ENCODE results near the gene MEIG1. TPM values are rescaled to one million over a fixed set of nuclear protein-coding genes. Genes with fewer than 3 reads are reported as not detected.
"Not testable (repeated sequence)": the region's sequence is repeated elsewhere in the genome, so short reads cannot be mapped to it uniquely, and the experiment has no call there.

Gene MEIG1, protein sequence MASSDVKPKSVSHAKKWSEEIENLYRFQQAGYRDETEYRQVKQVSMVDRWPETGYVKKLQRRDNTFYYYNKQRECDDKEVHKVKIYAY
- total RNA-seq: not detected

DNA sequence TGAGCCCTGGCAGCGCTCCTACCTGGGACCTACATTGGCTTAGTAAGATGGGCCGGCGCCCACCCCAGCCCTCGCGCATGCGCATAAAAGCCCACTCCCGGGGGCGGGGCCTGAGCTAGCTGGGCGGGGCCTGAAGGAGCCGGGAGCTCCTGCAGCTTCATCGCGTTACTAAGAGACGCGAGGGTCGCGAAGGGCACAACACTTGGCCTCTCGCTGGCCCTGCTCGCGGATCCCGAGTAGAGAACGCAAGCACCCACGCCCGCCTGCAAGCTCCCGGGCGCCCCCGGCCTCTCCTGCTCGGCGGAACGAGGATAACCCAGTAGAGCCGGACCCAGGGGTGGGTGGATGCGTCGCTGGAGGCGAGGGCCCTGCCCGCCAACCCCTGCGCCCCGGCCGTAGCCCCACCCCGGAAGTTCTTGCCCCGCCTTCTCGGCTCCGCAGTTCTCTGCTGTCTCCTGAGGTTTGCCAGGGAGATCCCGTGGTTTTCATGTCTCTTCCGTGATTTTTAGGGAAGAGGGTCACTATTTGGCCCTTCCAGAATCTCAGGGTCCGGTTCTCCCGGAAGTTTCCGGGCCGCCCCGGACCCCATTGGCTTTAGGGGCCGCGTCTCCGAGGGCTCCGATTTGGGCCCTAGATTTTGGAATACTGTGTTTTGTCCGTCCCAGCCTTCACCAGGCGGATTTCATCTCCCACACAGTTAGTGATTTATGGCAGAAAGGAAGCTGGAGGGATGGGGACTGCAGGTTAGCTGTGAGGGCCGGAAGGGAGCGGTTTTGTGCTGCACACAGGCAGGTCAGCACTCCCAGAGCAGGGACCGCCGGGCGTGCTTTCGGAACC, at the start of gene MEIG1:
TSS of gene MEIG1 (plus strand) at position 168 of the 837 bp plus-strand sequence. CDS start 7,081 bp downstream, outside the sequence.
- DNase-seq (ENCODE audit: low spot score) (peak; percentile 95), ATAC-seq (peak; percentile 96)

DNA sequence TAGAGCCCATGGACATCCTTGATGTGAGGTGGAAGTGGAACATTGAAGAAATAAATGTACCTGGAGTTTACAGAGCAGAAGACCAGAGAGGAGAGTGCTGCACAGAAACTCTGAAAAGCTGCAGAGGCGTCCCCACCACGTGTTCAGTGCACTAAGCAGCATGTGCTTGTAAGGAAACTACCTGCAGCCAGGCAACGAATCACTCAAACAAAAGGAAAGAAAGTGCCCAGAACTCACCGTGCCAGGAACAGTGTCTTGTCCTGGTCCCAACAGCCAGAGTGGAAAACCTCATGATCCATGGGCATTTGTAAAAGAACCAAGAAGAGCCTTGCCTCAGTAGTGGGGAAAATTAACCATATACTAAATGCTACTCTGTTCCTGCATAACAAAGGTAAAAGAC, 48.2 kb upstream of the MEIG1 start:
- ATAC-seq: no peak
- no peak for DNase-seq (ENCODE audit: low spot score)

DNA sequence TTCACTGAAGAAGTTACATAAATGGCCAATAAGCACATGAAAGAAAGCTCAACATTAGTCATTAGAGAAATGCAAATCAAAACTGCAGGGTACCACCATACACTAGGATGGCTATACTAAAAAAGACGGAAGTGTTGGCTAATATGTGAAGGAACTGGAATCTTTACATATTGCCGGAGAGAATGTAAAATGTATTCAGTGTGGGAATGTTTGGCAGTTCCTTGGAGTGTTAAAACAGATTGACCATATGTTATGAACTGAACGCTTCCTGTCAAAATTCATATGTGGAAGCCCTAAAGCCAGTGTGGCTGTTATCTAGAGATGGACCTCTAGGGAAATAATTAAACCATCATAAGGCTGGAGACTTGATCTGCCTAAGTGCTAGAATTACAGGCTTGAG, 47.4 kb upstream of the MEIG1 start:
- ATAC-seq (no peak), DNase-seq (ENCODE audit: low spot score) (no peak)

DNA sequence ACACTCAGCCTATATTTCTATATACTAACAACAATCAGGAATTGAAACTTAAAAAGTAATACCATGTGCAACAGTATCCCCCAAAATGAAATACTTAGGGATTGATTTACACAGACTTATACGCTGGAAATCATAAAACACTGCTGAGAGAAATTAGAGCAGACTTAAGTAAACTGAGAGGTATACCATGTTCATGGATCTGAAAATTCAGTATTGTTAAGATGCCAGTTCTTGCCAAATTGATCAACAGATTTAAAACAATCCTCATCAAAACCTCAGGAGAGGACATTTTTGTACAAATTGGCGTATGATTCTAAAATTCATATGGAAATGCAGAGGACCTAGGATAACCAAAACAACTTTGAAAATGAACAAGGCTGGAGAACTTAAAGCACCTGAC, 42.6 kb upstream of the MEIG1 start:
- DNase-seq (ENCODE audit: low spot score) (no peak), ATAC-seq (no peak)

DNA sequence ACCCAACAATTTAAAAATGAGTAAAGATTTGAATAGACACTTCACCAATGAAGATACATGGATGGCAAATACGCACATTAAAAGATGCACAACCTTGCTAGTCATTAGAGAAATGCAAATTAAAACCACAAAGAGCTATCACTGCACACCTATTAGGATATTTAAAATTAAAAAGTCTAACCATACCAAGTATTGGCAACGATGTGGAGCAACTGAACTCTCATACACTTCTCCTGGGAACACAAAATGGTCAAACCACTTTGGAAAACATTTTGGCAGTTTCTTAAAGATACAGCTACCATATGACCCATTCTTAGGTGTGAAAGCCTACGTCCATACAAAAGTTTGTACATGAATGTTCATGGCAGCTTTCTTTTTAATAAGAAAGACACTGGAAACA, 41.4 kb upstream of the MEIG1 start:
- no peak for DNase-seq (ENCODE audit: low spot score)
- no peak for ATAC-seq

DNA sequence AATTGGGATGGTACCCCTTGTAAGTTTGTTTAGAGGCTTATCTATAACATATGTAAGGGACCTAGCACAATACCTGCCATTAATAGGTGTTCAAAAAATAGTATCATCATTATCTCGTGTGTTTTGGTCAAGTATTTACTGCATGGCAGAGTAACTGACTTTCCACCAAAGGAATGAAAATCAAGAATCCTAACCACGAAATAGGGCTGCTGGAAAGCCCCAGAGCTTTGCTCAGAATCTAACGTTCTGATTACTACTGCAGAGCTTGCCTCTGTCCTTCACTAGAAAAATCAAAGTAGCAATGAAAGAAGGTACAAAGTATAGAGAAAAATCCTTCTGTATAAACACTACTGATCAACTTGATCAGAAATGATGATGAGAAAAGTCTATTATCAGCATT, 40.2 kb upstream of the MEIG1 start:
- no peak for ATAC-seq

DNA sequence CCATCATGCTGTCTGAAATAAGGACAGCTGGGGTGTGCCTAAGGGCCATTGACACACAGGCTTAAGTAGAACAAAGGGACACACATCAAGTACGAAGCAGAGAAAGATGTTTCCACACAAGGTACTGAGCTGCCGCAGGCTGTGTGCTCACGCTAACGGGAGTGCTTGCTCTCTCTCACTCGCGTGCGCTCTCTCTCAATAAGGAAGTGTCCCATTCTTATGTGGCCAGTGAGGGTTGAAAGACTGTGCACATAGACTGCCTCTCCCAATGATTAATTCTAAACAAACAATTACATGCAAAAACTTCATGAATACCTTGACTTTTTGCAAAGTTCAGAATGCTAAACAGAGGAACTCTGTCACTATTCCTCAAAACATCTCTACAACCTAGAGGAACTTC, 35.2 kb upstream of the MEIG1 start:
- DNase-seq (ENCODE audit: low spot score): no peak
- ATAC-seq: no peak

More for the DNA sequence above, 40.2 kb upstream of the MEIG1 start:
- DNase-seq (ENCODE audit: low spot score): no peak

DNA sequence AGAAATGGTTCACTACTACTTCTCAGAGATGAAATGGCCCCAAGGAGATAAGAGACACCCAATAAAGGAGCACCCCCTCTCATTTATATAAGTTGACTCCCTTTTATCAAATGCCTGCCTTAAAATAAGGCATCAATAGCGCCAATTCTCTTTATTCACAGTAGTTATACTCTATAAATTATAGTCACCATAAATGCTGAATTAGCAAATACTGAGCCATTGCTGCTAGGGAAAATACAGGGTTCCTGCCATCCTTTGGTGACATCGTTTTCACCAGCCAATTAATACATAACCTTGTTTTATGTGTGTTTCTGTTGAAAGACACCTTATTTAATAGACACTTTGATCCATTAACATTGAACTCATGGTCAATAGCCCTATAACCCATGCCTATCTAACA, 33.9 kb upstream of the MEIG1 start:
- DNase-seq (ENCODE audit: low spot score): no peak
- ATAC-seq: no peak

DNA sequence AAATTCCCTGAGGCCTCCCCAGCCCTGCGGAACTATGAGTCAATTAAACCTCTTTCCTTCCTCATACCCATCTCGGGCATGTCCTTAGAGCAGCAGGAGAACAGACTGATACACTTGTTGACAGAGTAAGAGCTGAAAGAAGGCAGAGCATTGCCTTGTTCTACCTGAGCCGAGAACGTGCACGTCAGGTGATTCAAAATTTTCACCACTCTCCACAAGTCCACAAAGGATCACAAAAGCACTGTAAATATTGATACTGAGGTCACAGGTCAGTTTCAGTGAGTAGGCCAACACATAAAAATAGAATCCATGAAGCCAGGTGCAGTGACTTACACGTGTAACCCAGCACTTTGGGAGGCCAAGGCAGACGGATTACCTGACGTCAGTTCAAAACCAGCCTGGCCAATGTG, 33.1 kb upstream of the MEIG1 start:
- no peak for DNase-seq (ENCODE audit: low spot score)
- peak; percentile 78 for ATAC-seq

DNA sequence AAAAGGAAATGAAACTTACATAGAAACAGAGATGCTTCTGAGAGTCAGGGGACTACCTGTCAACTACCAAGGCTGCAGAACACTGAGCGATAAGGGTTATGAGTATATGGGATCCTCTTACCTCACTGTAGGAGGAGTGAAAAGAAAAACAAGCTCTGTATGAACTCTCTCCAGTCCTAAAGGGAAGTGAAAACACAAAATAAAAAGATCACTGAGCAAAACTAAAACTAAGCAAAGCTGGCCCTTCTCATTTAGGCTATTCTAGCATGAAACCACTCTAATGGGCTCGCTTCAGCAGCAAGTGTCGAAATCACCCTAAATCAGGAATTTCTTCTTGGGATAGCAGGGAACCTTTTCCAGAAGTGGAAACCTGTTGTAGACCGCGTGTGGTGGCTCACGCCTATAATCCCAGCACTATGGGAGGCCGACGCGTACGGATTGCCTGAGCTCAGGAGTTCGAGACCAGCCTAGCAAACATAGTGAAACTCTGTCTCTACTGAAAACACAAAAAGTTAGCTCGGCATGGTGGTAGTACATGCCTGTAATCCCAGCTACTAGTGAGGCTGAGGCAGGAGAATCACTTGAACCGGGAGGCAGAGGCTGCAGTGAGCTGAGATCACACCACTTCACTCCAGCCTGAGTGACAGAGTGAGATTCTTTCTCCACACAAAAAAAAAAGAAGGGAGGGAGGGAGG, 32.3 kb upstream of the MEIG1 start:
- ATAC-seq: no peak
- DNase-seq (ENCODE audit: low spot score): no peak

DNA sequence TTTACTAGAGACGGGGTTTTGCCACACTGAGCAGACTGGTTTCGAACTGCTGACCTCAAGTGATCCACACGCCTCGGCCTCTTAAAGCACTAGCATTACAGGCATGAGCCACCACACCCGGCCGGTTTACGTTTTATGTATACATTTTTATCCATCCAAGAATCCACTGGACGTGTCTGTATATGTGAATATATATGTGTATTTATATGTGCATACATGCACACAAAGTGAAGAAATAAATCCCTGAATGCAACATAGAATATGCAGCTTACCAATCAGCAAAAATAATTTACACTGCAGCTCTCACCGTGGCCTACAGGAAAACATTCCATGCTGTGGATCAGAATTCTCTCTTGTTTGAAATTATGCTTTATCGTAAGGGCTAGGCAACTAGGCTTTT, 28.6 kb upstream of the MEIG1 start:
- no peak for DNase-seq (ENCODE audit: low spot score)

DNA sequence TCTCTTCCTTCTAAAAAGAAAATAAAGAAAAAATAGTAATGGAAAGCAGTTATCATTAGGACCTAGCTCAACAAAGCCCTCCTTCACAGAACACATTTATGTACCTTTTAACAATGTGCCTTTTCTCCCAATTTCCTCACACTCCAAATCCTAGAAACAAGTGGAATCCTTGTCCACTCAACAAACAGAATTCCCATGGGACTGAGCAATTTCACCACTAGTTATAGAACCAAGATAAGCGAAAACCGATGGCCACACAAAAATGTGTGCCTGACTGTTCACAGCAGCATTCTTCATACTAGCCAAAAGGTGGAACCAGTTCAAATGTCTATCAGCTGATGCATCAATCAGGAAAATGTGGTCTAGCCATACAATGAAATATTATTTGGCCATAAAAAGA, 22.6 kb upstream of the MEIG1 start:
- ATAC-seq: no peak

More for the DNA sequence above, 28.6 kb upstream of the MEIG1 start:
- ATAC-seq: no peak

DNA sequence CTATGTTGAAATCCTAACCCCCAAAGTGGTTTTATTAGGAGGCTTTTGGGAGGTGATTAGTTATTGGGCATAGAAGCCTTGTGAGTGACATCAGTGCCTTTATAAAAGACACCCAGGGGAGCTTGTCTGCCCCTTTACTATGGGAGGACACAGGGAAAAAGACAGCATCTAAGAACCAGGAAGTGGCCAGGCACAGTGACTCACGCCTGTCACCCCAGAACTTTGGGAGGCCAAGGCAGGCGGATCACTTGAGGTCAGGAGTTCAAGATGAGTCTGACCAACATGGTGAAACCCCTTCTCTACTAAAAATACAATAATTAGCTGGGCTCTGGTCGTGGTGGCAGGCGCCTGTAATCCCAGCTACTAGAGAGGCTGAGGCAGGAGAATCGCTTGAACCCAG, 20.2 kb upstream of the MEIG1 start:
- not testable (repeated sequence) for ATAC-seq; DNase-seq (ENCODE audit: low spot score)

More for the DNA sequence above, 22.6 kb upstream of the MEIG1 start:
- DNase-seq (ENCODE audit: low spot score): no peak

DNA sequence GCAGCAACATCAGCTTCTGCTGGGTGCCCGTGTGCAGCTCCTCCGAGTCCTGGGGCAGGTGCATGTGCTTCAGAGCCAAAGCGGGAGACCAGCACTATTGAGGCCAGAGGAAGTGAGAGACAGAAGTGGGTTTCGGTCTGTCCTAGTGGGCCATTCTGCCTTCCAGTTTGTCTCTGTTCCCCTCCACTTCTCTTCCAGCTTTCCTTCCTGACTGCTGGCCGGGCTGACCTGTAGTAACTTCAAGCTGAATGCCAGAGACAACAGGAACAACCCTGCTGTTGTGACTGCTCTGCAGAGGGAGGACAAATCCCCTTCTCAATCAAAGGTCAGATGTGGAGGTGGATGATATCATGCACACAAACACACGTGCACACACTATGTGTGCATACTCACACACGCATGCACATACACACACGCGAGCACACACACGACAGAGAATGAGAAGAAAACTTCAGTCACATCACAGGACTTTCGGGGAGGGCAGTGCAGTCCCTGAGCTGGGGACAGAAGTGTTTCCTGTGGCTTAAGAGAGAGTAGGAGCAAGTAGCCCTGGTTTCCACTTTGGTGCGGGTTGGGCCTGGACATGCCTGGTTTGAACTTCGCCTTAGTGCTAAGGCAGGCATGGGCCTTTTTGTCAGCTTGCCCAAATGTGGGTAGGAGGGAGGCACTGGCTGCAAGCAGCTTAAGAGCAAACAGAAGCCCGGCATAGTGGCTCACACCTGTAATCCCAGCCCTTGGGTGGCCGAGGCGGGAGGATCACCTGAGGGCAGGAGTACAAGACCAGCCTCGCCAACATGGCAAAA, 16.8 kb upstream of the MEIG1 start:
- peak; percentile 87 for ATAC-seq
- not testable (repeated sequence) for DNase-seq (ENCODE audit: low spot score)

DNA sequence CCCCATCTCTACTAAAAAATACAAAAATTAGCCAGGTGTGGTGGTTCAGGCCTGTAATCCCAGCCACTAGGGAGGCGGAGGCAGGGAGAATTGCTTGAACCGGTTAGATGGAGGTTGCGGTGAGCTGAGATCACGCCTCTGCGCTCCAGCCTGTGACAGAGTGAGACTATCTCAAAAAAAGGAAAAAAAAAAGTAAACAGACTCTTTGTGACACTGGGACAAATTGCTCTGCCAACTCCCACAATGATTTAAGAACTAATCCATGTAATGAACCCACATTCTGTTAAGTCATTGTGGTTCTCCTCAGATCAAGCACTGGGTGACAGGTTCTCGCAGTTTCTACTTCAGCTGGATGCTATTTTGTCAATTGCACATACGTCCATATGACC, 16.2 kb upstream of the MEIG1 start:
- peak; percentile 68 for ATAC-seq
- not testable (repeated sequence) for DNase-seq (ENCODE audit: low spot score)

DNA sequence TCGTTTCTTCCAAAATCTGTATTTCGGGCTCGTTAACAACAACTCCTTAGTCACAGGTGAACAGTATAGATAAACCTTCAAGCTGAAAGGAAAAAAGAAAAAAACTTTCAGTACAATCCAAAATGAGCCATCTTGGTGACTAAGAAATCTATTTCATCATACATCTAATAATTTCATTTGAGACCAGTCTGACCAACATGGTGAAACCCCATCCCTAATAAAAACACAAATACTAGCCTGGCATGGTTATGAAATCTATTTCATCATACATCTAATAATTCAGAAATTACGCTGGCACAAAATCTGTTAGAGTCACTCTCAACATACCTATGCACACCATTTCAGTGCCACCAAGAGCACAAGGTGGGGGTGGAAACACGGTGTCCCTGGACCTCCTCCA, 14.1 kb upstream of the MEIG1 start:
- DNase-seq (ENCODE audit: low spot score): no peak
- no peak for ATAC-seq

DNA sequence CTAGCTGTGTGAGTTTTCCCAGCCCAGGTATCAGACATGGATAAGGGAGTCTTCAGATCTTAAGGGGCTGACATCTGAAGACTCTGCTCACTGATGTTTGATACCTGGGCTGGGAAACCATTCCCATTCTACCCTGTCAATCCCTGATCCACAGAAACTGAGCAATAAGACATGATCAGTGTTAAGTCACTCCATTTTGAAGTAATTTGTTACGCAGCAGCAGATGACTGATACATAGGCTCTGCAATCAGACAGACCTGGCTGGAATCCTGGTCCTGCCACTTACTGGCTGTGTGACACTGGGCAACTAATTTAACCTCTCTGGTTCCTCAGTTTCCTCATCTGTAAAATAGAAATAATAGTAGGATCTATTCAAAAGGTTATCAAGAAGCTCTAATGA, 11.9 kb upstream of the MEIG1 start:
- DNase-seq (ENCODE audit: low spot score): no peak
- no peak for ATAC-seq

DNA sequence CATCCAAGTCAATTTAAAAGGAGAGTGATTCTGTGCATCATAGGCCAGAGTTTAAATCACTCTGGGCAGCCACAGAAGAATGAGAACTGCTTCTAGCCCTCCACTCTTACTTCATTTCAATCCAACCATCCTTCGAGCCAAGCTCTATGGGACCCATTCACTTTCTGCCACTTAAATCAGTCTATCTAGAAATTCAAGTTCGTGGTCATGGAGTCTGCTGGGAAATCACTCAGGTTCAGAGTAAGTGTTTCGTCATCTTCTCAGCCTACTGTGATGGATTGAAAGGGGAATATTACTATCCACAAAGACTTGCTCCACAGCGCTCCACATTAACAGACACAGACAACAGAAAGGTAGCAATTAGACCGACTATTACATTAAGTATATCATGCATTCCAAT, 9.9 kb upstream of the MEIG1 start:
- DNase-seq (ENCODE audit: low spot score): no peak
- ATAC-seq: no peak

DNA sequence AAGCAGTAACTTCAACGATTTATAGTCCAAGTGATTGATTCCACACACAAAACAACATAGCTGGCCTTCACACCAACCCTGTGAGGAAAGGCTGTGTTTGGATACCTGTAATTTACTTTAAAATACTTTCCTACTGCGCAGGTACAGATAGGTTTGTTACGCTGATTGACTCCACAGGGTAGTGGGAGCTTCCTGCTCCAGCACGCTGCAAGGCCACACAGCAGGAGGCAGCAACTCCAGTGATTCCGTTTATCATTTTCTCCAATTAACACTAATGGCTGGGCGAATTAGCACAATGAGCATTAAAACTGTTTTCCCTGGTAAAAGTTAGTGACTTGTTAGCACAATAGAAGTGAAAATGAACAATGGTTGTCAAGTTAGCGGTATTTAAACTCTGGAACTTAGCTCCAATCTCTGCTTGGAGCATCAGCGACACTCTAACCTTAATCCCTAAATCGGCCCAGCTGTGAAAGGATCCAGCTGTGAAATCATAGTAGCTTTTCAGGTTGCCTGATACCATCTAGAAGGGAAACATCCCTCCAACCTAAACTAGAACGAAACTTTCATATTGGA, 6.3 kb upstream of the MEIG1 start:
- no peak for DNase-seq (ENCODE audit: low spot score)
- no peak for ATAC-seq

DNA sequence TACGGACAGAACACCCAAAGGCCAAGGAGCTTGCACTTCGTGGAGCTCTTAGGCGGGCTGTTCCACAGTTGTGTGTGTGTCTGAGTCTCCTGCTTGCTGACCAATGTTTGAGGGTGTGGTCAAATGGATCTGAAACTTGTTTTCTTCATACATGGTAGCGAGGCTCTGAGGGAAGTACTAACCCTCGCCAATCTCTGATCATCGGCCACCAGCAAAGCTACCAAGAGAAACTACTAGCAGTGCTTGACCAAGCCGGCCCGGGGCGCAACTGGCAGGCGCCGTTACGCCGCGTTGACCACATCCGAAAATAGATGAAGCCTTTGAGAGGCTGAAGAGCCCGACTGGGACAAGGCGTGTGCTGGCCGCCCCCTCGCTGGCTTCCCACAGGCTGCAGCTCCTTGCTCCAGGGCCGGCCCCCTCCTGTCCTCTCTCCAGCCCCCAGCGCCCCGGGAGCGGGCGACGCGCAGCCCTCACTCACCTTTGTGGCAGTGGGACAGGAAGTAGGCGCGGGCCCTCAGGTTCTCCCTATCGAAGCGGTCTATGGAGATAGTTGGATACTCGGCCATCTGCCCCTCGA, 5.7 kb upstream of the MEIG1 start:
- no peak for DNase-seq (ENCODE audit: low spot score)
- ATAC-seq: peak; percentile 35

All from left lobe of liver (tissue), 2 donors.